Adrenal gland (tissue), 5 donors: ENCODE data around the gene NFIC.
"Not testable (repeated sequence)": the region's sequence is repeated elsewhere in the genome, so short reads cannot be mapped to it uniquely, and the experiment has no call there.

ENCODE experiments used
- POLR2A ChIP-seq, 2 donors: fragments of 450-650 bp; IDR thresholded peaks; one replicate each; pipeline ENCODE4 v1.6.1; 2017; ENCODE audit warnings: antibody characterized with exemption in 2 of 2, mild to moderate bottlenecking in 2 of 2, moderate library complexity in 1 of 2
- TF ChIP-seq, protein P1 (sequence below), 6 experiments: fragments of 450-650 bp in 4 of 6; fragments of 200-600 bp in 2 of 6; sonication (generic) in 1 of 6; IDR thresholded peaks; 1 replicate in 5 of 6; 2 replicates in 1 of 6; pipeline versions ENCODE4 v1.5.1 to v1.8.0; 2016 to 2021; ENCODE audit warnings: antibody characterized with exemption in 6 of 6, mild to moderate bottlenecking in 2 of 6, moderate library complexity in 1 of 6
- donor health status: DM: no; HTN: no; CAD: no.

DNA sequence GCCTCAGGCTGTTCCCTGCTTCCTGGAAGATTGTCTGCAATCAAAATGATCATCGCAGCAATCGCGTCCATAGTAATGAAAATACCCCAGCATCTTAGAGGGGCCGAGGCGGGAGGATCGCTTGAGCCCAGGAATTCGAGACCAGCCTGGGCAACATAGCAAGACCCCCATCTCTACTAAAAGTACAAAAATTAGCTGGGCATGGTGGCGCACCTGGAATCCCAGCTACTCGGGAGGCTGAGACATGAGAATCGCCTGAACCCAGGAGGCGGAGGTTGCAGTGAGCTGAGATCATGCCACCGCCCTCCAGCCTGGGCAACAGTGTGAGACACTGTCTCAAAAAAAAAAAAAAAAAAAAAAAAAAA lies 9.7 kb downstream of the NFIC start:
- TF ChIP-seq POLR2A (IDR thresholded peaks at IDR 0.05): not testable (repeated sequence)
- TF ChIP-seq, protein P1, sequence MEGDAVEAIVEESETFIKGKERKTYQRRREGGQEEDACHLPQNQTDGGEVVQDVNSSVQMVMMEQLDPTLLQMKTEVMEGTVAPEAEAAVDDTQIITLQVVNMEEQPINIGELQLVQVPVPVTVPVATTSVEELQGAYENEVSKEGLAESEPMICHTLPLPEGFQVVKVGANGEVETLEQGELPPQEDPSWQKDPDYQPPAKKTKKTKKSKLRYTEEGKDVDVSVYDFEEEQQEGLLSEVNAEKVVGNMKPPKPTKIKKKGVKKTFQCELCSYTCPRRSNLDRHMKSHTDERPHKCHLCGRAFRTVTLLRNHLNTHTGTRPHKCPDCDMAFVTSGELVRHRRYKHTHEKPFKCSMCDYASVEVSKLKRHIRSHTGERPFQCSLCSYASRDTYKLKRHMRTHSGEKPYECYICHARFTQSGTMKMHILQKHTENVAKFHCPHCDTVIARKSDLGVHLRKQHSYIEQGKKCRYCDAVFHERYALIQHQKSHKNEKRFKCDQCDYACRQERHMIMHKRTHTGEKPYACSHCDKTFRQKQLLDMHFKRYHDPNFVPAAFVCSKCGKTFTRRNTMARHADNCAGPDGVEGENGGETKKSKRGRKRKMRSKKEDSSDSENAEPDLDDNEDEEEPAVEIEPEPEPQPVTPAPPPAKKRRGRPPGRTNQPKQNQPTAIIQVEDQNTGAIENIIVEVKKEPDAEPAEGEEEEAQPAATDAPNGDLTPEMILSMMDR (IDR thresholded peaks at IDR 0.05): not testable (repeated sequence)
